ENCODE data around the gene MECR.

GRCh38 chr1:29264773-29265389, 34.1 kb upstream of the MECR start:
- TF ChIP-seq CTCF (IDR thresholded peaks at IDR 0.05) (no peak), POLR2A (IDR thresholded peaks at IDR 0.05) (no peak), POLR2AphosphoS5 (IDR thresholded peaks at IDR 0.05) (no peak), EP300 (IDR thresholded peaks at IDR 0.05) (no peak)

Measured in upper lobe of left lung (tissue), 4 donors.